SIG-M5 treated with dmso at 0.1 percent for 504 hours (cell line): ENCODE measurements around the gene DDX23.

Source experiments
- DNase-seq: peaks from one replicate; lab custom pipeline; 2025; ENCODE audit not compliant: unreplicated experiment; lab: John Stamatoyannopoulos, UW

DDX23 gene

GRCh38 chr12:48824905-48825304, 27.1 kb downstream of the DDX23 start:
- DNase-seq = no peak

GRCh38 chr12:48824112-48824511, 27.9 kb downstream of the DDX23 start:
- no peak for DNase-seq

- no peak for DNase-seq
These were observed 28.7 kb downstream of the DDX23 start for GRCh38 chr12:48823281-48823680.

- DNase-seq = no peak
These were observed 29.3 kb downstream of the DDX23 start for GRCh38 chr12:48822711-48823110.

- DNase-seq = no peak
These were observed 29.8 kb downstream of the DDX23 start for GRCh38 chr12:48822139-48822538.

- no peak for DNase-seq
These were observed 31.8 kb downstream of the DDX23 start for GRCh38 chr12:48819986-48820725.

GRCh38 chr12:48818831-48819590, 33.0 kb downstream of the DDX23 start:
- no peak for DNase-seq

GRCh38 chr12:48817873-48818830, 33.8 kb downstream of the DDX23 start, which contains the start of gene CACNB3:
TSS of gene CACNB3 (plus strand) at chr12:48818496. CDS start at chr12:48818930, 434 bp downstream.
- DNase-seq = peak; percentile 42

GRCh38 chr12:48816143-48816854, 35.7 kb downstream of the DDX23 start:
- DNase-seq = no peak

GRCh38 chr12:48815126-48816110, 36.5 kb downstream of the DDX23 start:
- DNase-seq = peak; percentile 92

GRCh38 chr12:48814262-48815125, 37.5 kb downstream of the DDX23 start:
- DNase-seq = peak; percentile 66

- DNase-seq = no peak
These were observed 38.3 kb downstream of the DDX23 start for GRCh38 chr12:48813465-48814261.

- DNase-seq = no peak
These were observed 39.6 kb downstream of the DDX23 start for GRCh38 chr12:48812389-48812788.

- DNase-seq = no peak
These were observed 40.4 kb downstream of the DDX23 start for GRCh38 chr12:48811437-48812090.

GRCh38 chr12:48810903-48811431, 41.0 kb downstream of the DDX23 start:
- no peak for DNase-seq

GRCh38 chr12:48807981-48808380, 44.0 kb downstream of the DDX23 start:
- no peak for DNase-seq

- no peak for DNase-seq
These were observed 48.3 kb downstream of the DDX23 start for GRCh38 chr12:48803675-48804074.
